Neural cell (in vitro differentiated cells): Measurements from ENCODE around the gene GINS2. TPM values are rescaled to one million over a fixed set of nuclear protein-coding genes. Genes with fewer than 3 reads are reported as not detected.

ENCODE experiments used
- H2AFZ ChIP-seq: fragments of 200-600, 300-800 bp; sonication (generic), shearing (Covaris generic); 2 replicates; pipeline ENCODE4 v1.6.0; 2014; ENCODE audit warnings: low read depth, mild to moderate bottlenecking, antibody characterized with exemption, low read length, moderate library complexity
- H3F3A ChIP-seq: fragments of 200-600 bp; shearing (Covaris generic); 2 replicates; pipeline ENCODE4 v1.6.1; 2016; ENCODE audit warnings: mild to moderate bottlenecking, moderate library complexity, mixed read lengths, antibody characterized with exemption, low read length; ENCODE audit not compliant: insufficient read depth, poor library complexity, severe bottlenecking
- H3K27ac ChIP-seq: fragments of 200-600, 300-800 bp; sonication (generic), shearing (Covaris generic); 2 replicates; pipeline ENCODE4 v1.5.1; 2014; ENCODE audit warnings: mild to moderate bottlenecking, low read length, moderate library complexity
- H3K27me3 ChIP-seq: fragments of 300-800, 200-600 bp; sonication (generic), shearing (Covaris generic); 2 replicates; pipeline ENCODE4 v1.6.0; 2014; ENCODE audit warnings: mild to moderate bottlenecking, low read depth, low read length, moderate library complexity; ENCODE audit not compliant: insufficient read depth
- H3K36me3 ChIP-seq: fragments of 300-800, 200-600 bp; sonication (generic), shearing (Covaris generic); 2 replicates; pipeline ENCODE4 v1.5.1; 2014; ENCODE audit warnings: mild to moderate bottlenecking, antibody characterized with exemption, low read length, moderate library complexity; ENCODE audit not compliant: insufficient read depth
- H3K4me2 ChIP-seq: fragments of 300-800, 200-600 bp; sonication (generic), shearing (Covaris generic); 2 replicates; pipeline ENCODE4 v1.6.0; 2014; ENCODE audit warnings: mild to moderate bottlenecking, low read length
- H3K4me3 ChIP-seq: fragments of 300-800, 200-600 bp; sonication (generic), shearing (Covaris generic); 2 replicates; pipeline ENCODE4 v1.5.1; 2014; ENCODE audit warnings: mild to moderate bottlenecking, low read length, moderate library complexity
- H3K79me2 ChIP-seq: fragments of 200-600 bp; shearing (Covaris generic); replicated peaks from 2 replicates; pipeline ENCODE4 v1.6.0; 2014; ENCODE audit warnings: mild to moderate bottlenecking, low read length, moderate library complexity; ENCODE audit not compliant: insufficient read depth
- H3K9ac ChIP-seq: fragments of 300-800, 200-600 bp; sonication (generic), shearing (Covaris generic); 2 replicates; pipeline ENCODE4 v1.6.1; 2016; ENCODE audit warnings: mild to moderate bottlenecking, low read length, mixed read lengths
- H3K9me2 ChIP-seq: fragments of 200-600 bp; shearing (Covaris generic); 2 replicates; pipeline ENCODE4 v1.6.1; 2016; ENCODE audit warnings: mild to moderate bottlenecking, low read length, mixed read lengths; ENCODE audit not compliant: insufficient read depth
- H3K9me3 ChIP-seq: fragments of 200-600, 300-800 bp; sonication (generic), shearing (Covaris generic); 2 replicates; pipeline ENCODE4 v1.6.1; 2016; ENCODE audit warnings: mild to moderate bottlenecking, mixed run types, low read length, moderate library complexity, mixed read lengths
- H4K20me1 ChIP-seq: fragments of 200-600 bp; shearing (Covaris generic); 2 replicates; pipeline ENCODE4 v1.6.1; 2016; ENCODE audit warnings: mild to moderate bottlenecking, mixed run types; ENCODE audit not compliant: insufficient read depth
- EP300 ChIP-seq: fragments of 450-650 bp; conservative IDR thresholded peaks from 2 replicates; pipeline ENCODE4 v1.6.1; 2014; ENCODE audit warnings: antibody characterized with exemption, mild to moderate bottlenecking, moderate library complexity; ENCODE audit not compliant: poor library complexity, severe bottlenecking
- EZH2 ChIP-seq: fragments of 200-600, 300-800 bp; shearing (Covaris generic), sonication (generic); IDR thresholded peaks from 2 replicates; pipeline ENCODE4 v1.6.1; 2014; ENCODE audit warnings: antibody characterized with exemption, low read length, borderline replicate concordance, mild to moderate bottlenecking; ENCODE audit not compliant: insufficient read depth, poor library complexity, severe bottlenecking
- MXI1 ChIP-seq: fragments of 450-650 bp; conservative IDR thresholded peaks from 2 replicates; pipeline ENCODE4 v1.6.1; 2014; ENCODE audit warnings: antibody characterized with exemption, mild to moderate bottlenecking; ENCODE audit not compliant: poor library complexity, severe bottlenecking
- POLR2AphosphoS5 ChIP-seq: IDR thresholded peaks from 2 replicates; pipeline ENCODE4 v1.6.1; 2012
- RAD21 ChIP-seq: fragments of 450-650 bp; conservative IDR thresholded peaks from 2 replicates; pipeline ENCODE4 v1.6.1; 2014; ENCODE audit warnings: antibody characterized with exemption, mild to moderate bottlenecking, moderate library complexity
- REST ChIP-seq: IDR thresholded peaks from 2 replicates; pipeline ENCODE4 v1.6.1; 2012; ENCODE audit warnings: borderline replicate concordance
- SMC3 ChIP-seq: fragments of 450-650 bp; conservative IDR thresholded peaks from 2 replicates; pipeline ENCODE4 v1.6.1; 2014; ENCODE audit warnings: antibody characterized with exemption, mild to moderate bottlenecking, moderate library complexity; ENCODE audit not compliant: poor library complexity
- TAF1 ChIP-seq: IDR thresholded peaks from 2 replicates; pipeline ENCODE4 v1.6.1; 2012; ENCODE audit warnings: low read depth
- polyA plus RNA-seq: library from polyadenylated mRNA; depleted of rRNA; stranded (reverse); fragments of >200 nt; gene quantifications from 2 replicates; pipeline ENCODE4 v1.2.3, GENCODE V29; 2014
- TF ChIP-seq, protein P1 (sequence below): fragments of 450-650 bp; IDR thresholded peaks from 2 replicates; pipeline ENCODE4 v1.5.1; 2014; ENCODE audit warnings: antibody characterized with exemption, mild to moderate bottlenecking, moderate library complexity; ENCODE audit not compliant: poor library complexity, severe bottlenecking

The GINS2 gene
- polyA plus RNA-seq, 1 donor from 2014 or later = 9.2 TPM

DNA sequence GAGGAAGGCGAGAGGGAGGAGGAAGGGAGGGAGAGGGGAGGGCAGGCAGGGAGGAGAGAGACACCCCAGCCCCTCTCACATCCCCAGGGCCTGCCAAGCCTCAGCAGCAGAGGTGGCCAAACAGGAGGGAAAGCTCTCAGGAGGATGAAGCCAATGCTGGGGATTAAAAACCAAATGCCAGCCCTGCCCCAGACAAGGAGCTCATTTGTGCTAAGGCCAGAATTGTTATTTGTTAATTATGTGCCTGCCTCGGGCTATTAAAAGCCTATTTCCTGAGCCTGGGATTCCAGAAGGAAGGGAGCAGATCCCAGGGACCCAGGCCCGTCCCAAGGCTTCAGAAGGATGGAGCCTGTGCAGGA is 27.9 kb upstream of the GINS2 start:
- no peaks in the 10 kb centered on the region for H3K27me3 ChIP-seq
- H3K9me3 ChIP-seq = no peaks in the 10 kb centered on the region
- H3K4me3 ChIP-seq = no peak overlapping the region
- no peak for TF ChIP-seq SMC3
- TF ChIP-seq POLR2AphosphoS5 = no peak
- no peak for TF ChIP-seq MXI1
- no peak for TF ChIP-seq TAF1
- no peak for TF ChIP-seq EP300
- no peak for TF ChIP-seq REST
- TF ChIP-seq, protein P1, sequence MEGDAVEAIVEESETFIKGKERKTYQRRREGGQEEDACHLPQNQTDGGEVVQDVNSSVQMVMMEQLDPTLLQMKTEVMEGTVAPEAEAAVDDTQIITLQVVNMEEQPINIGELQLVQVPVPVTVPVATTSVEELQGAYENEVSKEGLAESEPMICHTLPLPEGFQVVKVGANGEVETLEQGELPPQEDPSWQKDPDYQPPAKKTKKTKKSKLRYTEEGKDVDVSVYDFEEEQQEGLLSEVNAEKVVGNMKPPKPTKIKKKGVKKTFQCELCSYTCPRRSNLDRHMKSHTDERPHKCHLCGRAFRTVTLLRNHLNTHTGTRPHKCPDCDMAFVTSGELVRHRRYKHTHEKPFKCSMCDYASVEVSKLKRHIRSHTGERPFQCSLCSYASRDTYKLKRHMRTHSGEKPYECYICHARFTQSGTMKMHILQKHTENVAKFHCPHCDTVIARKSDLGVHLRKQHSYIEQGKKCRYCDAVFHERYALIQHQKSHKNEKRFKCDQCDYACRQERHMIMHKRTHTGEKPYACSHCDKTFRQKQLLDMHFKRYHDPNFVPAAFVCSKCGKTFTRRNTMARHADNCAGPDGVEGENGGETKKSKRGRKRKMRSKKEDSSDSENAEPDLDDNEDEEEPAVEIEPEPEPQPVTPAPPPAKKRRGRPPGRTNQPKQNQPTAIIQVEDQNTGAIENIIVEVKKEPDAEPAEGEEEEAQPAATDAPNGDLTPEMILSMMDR = no peak
- no peak for TF ChIP-seq EZH2
- TF ChIP-seq RAD21 = no peak
- no peaks in the 10 kb centered on the region for H3K9me2 ChIP-seq
- H3K27ac ChIP-seq = no peak overlapping the region
- H3K4me2 ChIP-seq = no peak overlapping the region
- H3F3A ChIP-seq = no peaks in the 10 kb centered on the region
- no peaks in the 10 kb centered on the region for H3K36me3 ChIP-seq
- H4K20me1 ChIP-seq = no peaks in the 10 kb centered on the region
- no peaks in the 10 kb centered on the region for H3K79me2 ChIP-seq
- H3K9ac ChIP-seq = peak overlapping the region; percentile 45
- no peak overlapping the region for H2AFZ ChIP-seq

DNA sequence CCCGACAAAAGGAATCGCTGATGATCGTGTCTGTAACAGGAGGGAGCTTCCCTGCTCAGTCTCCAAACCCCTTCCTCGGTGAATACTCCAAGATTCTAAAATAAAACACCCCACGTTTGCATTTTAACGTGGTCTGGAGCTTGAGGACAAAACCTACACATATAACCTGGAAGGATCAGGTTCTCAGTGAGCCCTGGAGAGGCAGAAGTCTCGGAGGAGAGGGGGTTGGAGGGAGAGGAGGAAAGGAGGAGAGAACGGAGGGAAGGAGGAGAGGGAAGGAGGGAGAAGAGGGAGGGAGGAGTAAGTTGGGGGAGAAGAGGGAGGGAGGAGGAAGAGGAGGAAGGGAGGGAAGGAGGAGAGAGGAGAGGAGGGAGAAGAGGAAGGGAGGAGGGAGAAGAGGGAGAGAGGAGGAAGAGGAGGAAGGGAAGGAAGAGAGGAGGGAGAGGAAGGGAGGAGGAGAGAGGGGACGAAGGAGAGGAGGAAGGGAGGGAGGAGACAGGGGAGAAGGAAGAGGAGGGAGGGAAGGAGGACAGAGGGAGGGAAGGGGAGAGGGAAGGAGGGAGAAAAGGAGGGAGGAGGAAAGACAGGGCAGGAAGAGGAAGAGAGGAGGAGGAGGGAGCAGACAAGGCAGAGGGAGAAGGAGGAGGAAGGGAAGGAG is 27.4 kb upstream of the GINS2 start:
- H3K4me2 ChIP-seq = no peak overlapping the region
- peak overlapping the region; percentile 34 for H3K27ac ChIP-seq
- H2AFZ ChIP-seq = peak overlapping the region; percentile 21
- H3F3A ChIP-seq = no peaks in the 10 kb centered on the region
- no peaks in the 10 kb centered on the region for H4K20me1 ChIP-seq
- H3K79me2 ChIP-seq = no peaks in the 10 kb centered on the region
- no peaks in the 10 kb centered on the region for H3K9me2 ChIP-seq
- H3K9me3 ChIP-seq = no peaks in the 10 kb centered on the region
- no peaks in the 10 kb centered on the region for H3K27me3 ChIP-seq
- no peak overlapping the region for H3K4me3 ChIP-seq
- no peaks in the 10 kb centered on the region for H3K36me3 ChIP-seq
- TF ChIP-seq EP300 (no peak), RAD21 (no peak), EZH2 (no peak), REST (no peak), TAF1 (no peak), POLR2AphosphoS5 (no peak), MXI1 (no peak), SMC3 (no peak)
- TF ChIP-seq, protein P1 = no peak
- peak overlapping the region; percentile 45 for H3K9ac ChIP-seq
